Stomach (tissue), 9 donors: ENCODE data around the gene FMN2. TPM values are rescaled to one million over a fixed set of nuclear protein-coding genes. Genes with fewer than 3 reads are reported as not detected.

Experiments
- DNase-seq, 2 donors: peaks; one replicate each; pipeline versions ENCODE4 v3.0.0 to v3.0.0-alpha.2; 2013 to 2019
- H3K27ac ChIP-seq, 5 donors: fragments of 200-600 bp in 4 of 5; sonication (generic) in 4 of 5; one replicate each; pipeline ENCODE4 v1.5.1; 2013 to 2019; ENCODE audit warnings: mild to moderate bottlenecking in 1 of 5, moderate library complexity in 1 of 5
- H3K27me3 ChIP-seq, 3 donors: fragments of 200-600 bp; sonication (generic); one replicate each; pipeline ENCODE4 v1.5.1; 2017 to 2019; ENCODE audit warnings: mixed run types in 1 of 3
- H3K36me3 ChIP-seq, 4 donors: fragments of 200-600 bp; sonication (generic); 1 replicate in 3 of 4; 2 replicates in 1 of 4; pipeline ENCODE4 v1.5.1; 2016 to 2019
- H3K4me1 ChIP-seq, 4 donors: fragments of 200-600 bp; sonication (generic); one replicate each; pipeline ENCODE4 v1.5.1; 2016 to 2019
- H3K4me3 ChIP-seq, 4 donors: fragments of 200-600 bp; sonication (generic) in 3 of 4; one replicate each; pipeline ENCODE4 v1.5.1; 2016 to 2019; ENCODE audit warnings: mild to moderate bottlenecking in 1 of 4
- H3K9me3 ChIP-seq, 4 donors: fragments of 200-600 bp; sonication (generic); one replicate each; pipeline ENCODE4 v1.5.1; 2016 to 2019
- CTCF ChIP-seq, 7 experiments: fragments of 450-650 bp in 4 of 7; fragments of 200-600 bp in 3 of 7; sonication (generic) in 3 of 7; IDR thresholded peaks; one replicate each; pipeline ENCODE4 v1.5.1; 2016 to 2019; ENCODE audit warnings: antibody characterized with exemption in 7 of 7, control low read depth in 2 of 7, mild to moderate bottlenecking in 1 of 7
- EP300 ChIP-seq: sonication (generic); formaldehyde crosslinking; IDR thresholded peaks from one replicate; pipeline ENCODE4 v1.6.1; 2017; ENCODE audit warnings: antibody characterized with exemption
- POLR2A ChIP-seq, 4 donors: fragments of 450-650 bp; IDR thresholded peaks; one replicate each; pipeline ENCODE4 v1.6.1; 2016; ENCODE audit warnings: antibody characterized with exemption in 4 of 4, control low read depth in 2 of 4, mild to moderate bottlenecking in 1 of 4, moderate library complexity in 1 of 4
- POLR2AphosphoS5 ChIP-seq, 3 donors: sonication (generic); formaldehyde crosslinking; IDR thresholded peaks; one replicate each; pipeline ENCODE4 v1.6.1; 2016; ENCODE audit warnings: antibody characterized with exemption in 3 of 3
- WGBS, 5 donors: extraction: QIAGEN DNeasy Blood & Tissue Kit in 3 of 5; methylation state at CpG; one replicate each; pipeline versions ENCODE4 v1.1.5 to v1.1.7; 2013 to 2018; 5-methylcytosine and 5-hydroxymethylcytosine counted together
- intact Hi-C: fragments of 100-400 bp; cut with DNase I; formaldehyde crosslinking; loops from one replicate; pipeline ENCODE4 v1.15.1; 2023; ENCODE audit warnings: low total_unique reads
- polyA plus RNA-seq, 3 donors: library from polyadenylated mRNA; stranded (reverse); fragments of 200-250 nt; gene quantifications; one replicate each; pipeline ENCODE4 v1.2.3, GENCODE V29; 2013
- total RNA-seq, 5 donors: library from RNA; depleted of rRNA; stranded (reverse); fragments of >200 nt; gene quantifications; one replicate each; pipeline versions ENCODE4 v1.1.0 to v1.2.3, GENCODE V29; 2014 to 2016
- donor health status: healthy with polysubstance abuse.
- donor health status: Bipolar disorder and iron deficiency.
- donor health status: healthy.

FMN2 gene
- total and polyA plus RNA-seq, 8 donors = 0.61 to 3.3 (median 0.87) TPM; not detected in 2

GRCh38 chr1:240363315-240363714 is 271.6 kb downstream of the FMN2 start:
- no peaks in the 10 kb centered on the region for H3K27me3 ChIP-seq
- WGBS, 5 donors = 66 to 78% (median 77%) methylated on average over 5 of the region's 5 CpGs
- H3K36me3 ChIP-seq = no peaks in the 10 kb centered on the region
- DNase-seq = no peak
- no peak overlapping the region for H3K27ac ChIP-seq
- intact Hi-C loops = no loop called here
- no peaks in the 10 kb centered on the region for H3K9me3 ChIP-seq
- no peaks in the 10 kb centered on the region for H3K4me1 ChIP-seq
- TF ChIP-seq POLR2AphosphoS5 (IDR thresholded peaks at IDR 0.05) (no peak), POLR2A (IDR thresholded peaks at IDR 0.05) (no peak), CTCF (IDR thresholded peaks at IDR 0.05) (no peak), EP300 (no peak)
- no peak overlapping the region for H3K4me3 ChIP-seq

GRCh38 chr1:240363914-240364313 is 272.2 kb downstream of the FMN2 start:
- no peak for TF ChIP-seq POLR2A (IDR thresholded peaks at IDR 0.05)
- TF ChIP-seq POLR2AphosphoS5 (IDR thresholded peaks at IDR 0.05) = no peak
- TF ChIP-seq CTCF (IDR thresholded peaks at IDR 0.05) = no peak
- no peak for TF ChIP-seq EP300
- WGBS, 5 donors = 76 to 88% (median 80%) methylated on average over 3 of the region's 3 CpGs
- no peak overlapping the region for H3K27ac ChIP-seq
- no peaks in the 10 kb centered on the region for H3K9me3 ChIP-seq
- no peak for DNase-seq
- H3K27me3 ChIP-seq = no peaks in the 10 kb centered on the region
- no peak overlapping the region for H3K4me3 ChIP-seq
- H3K4me1 ChIP-seq = no peaks in the 10 kb centered on the region
- no peaks in the 10 kb centered on the region for H3K36me3 ChIP-seq
- intact Hi-C loops = no loop called here

- no peaks in the 10 kb centered on the region for H3K27me3 ChIP-seq
- no peak for DNase-seq
- no peak overlapping the region for H3K4me3 ChIP-seq
- no peaks in the 10 kb centered on the region for H3K4me1 ChIP-seq
- no peaks in the 10 kb centered on the region for H3K9me3 ChIP-seq
- no peaks in the 10 kb centered on the region for H3K36me3 ChIP-seq
- intact Hi-C loops = no loop called here
- H3K27ac ChIP-seq = no peak overlapping the region
- 84 to 87% (median 86%) methylated on average over 9 of the region's 9 CpGs for WGBS, 5 donors
- TF ChIP-seq POLR2AphosphoS5 (IDR thresholded peaks at IDR 0.05) (no peak), POLR2A (IDR thresholded peaks at IDR 0.05) (no peak), EP300 (no peak), CTCF (IDR thresholded peaks at IDR 0.05) (no peak)
Measured at GRCh38 chr1:240366636-240367035, 275.0 kb downstream of the FMN2 start.

GRCh38 chr1:240385551-240385950 is 293.9 kb downstream of the FMN2 start:
- peaks cover 0 to 19% (median 15%) of the 10 kb centered on the region in 4 donors for H3K9me3 ChIP-seq
- 75 to 87% (median 82%) methylated on average over 5 of the region's 5 CpGs for WGBS, 5 donors
- intact Hi-C loops = no loop called here
- no peak overlapping the region for H3K4me3 ChIP-seq
- no peak for DNase-seq
- no peaks in the 10 kb centered on the region for H3K36me3 ChIP-seq
- no peaks in the 10 kb centered on the region for H3K4me1 ChIP-seq
- no peak for TF ChIP-seq EP300
- TF ChIP-seq POLR2AphosphoS5 (IDR thresholded peaks at IDR 0.05) = no peak
- no peak for TF ChIP-seq CTCF (IDR thresholded peaks at IDR 0.05)
- TF ChIP-seq POLR2A (IDR thresholded peaks at IDR 0.05) = no peak
- no peak overlapping the region for H3K27ac ChIP-seq
- H3K27me3 ChIP-seq = no peaks in the 10 kb centered on the region
